OCI-LY7 (cell line): ENCODE results near the gene RIN2. TPM values are rescaled to one million over a fixed set of nuclear protein-coding genes. Genes with fewer than 3 reads are reported as not detected.

Source experiments
- BruUV-seq: library from RNA; stranded (reverse); fragments of 400-500 nt; replicated peaks from 2 replicates; lab custom pipeline; 2021; lab: Mats Ljungman, UMichigan
- CTCF ChIA-PET: fragments of 300-600 bp; sonication (Branson Sonifier 250); formaldehyde crosslinking; loops from one replicate; lab custom pipeline; 2022; ENCODE audit warnings: antibody characterized with exemption; ENCODE audit not compliant: unreplicated experiment; lab: Charles Lee
- POLR2A ChIA-PET: fragments of 300-600 bp; sonication (Branson Sonifier 250); formaldehyde crosslinking; loops from one replicate; lab custom pipeline; 2022; ENCODE audit warnings: antibody characterized with exemption; lab: Charles Lee
- DNase-seq: peaks from one replicate; pipeline ENCODE4 v3.0.0-alpha.2; 2015; ENCODE audit warnings: low spot score
- H2AFZ ChIP-seq: fragments of 200-600 bp; sonication (generic), shearing (Covaris generic); 2 replicates; pipeline ENCODE4 v1.6.1; 2014; ENCODE audit warnings: mild to moderate bottlenecking, antibody characterized with exemption, low read length, moderate library complexity
- H3K27ac ChIP-seq: fragments of 200-600 bp; sonication (generic); 2 replicates; pipeline ENCODE4 v1.5.1; 2014; ENCODE audit warnings: mixed run types, low read depth, mild to moderate bottlenecking, moderate library complexity, low read length, inconsistent platforms; ENCODE audit not compliant: poor library complexity, severe bottlenecking
- H3K36me3 ChIP-seq: fragments of 200-600 bp; sonication (generic); 2 replicates; pipeline ENCODE4 v1.6.1; 2014; ENCODE audit warnings: mild to moderate bottlenecking, antibody characterized with exemption, low read length, moderate library complexity, mixed read lengths; ENCODE audit not compliant: insufficient read depth
- H3K4me1 ChIP-seq: fragments of 200-600 bp; sonication (generic); 2 replicates; pipeline ENCODE4 v1.5.1; 2014; ENCODE audit warnings: mild to moderate bottlenecking, low read length; ENCODE audit not compliant: insufficient read depth, poor library complexity, severe bottlenecking
- H3K4me2 ChIP-seq: fragments of 200-600 bp; sonication (generic); 2 replicates; pipeline ENCODE4 v1.6.1; 2014; ENCODE audit warnings: mild to moderate bottlenecking, low read length
- H3K4me3 ChIP-seq: fragments of 200-600 bp; sonication (generic); 2 replicates; pipeline ENCODE4 v1.5.1; 2014; ENCODE audit warnings: mild to moderate bottlenecking, low read depth, low read length; ENCODE audit not compliant: poor library complexity, severe bottlenecking
- H3K79me2 ChIP-seq: fragments of 200-600 bp; sonication (generic); 2 replicates; pipeline ENCODE4 v1.6.1; 2016; ENCODE audit warnings: low read depth, mild to moderate bottlenecking, low read length, moderate library complexity, mixed read lengths; ENCODE audit not compliant: insufficient read depth
- H3K9me2 ChIP-seq: fragments of 200-600 bp; sonication (generic); 2 replicates; pipeline ENCODE4 v1.6.1; 2016; ENCODE audit warnings: mild to moderate bottlenecking, low read length, mixed read lengths; ENCODE audit not compliant: insufficient read depth
- H3K9me3 ChIP-seq: fragments of 200-600 bp; sonication (generic); 2 replicates; pipeline ENCODE4 v1.6.1; 2014; ENCODE audit warnings: mild to moderate bottlenecking, mixed run types, low read length, mixed read lengths
- H4K20me1 ChIP-seq: fragments of 200-600 bp; sonication (generic); 2 replicates; pipeline ENCODE4 v1.6.1; 2014; ENCODE audit warnings: mild to moderate bottlenecking, antibody characterized with exemption, low read length, moderate library complexity, mixed read lengths; ENCODE audit not compliant: insufficient read depth
- CTCF ChIP-seq: fragments of 200-600 bp; sonication (generic); conservative IDR thresholded peaks from 2 replicates; pipeline ENCODE4 v1.5.1; 2014; ENCODE audit warnings: mild to moderate bottlenecking, antibody characterized with exemption, low read length, moderate library complexity, mixed read lengths
- EZH2phosphoT487 ChIP-seq: fragments of 200-600 bp; sonication (generic); IDR thresholded peaks from 2 replicates; pipeline ENCODE4 v1.6.1; 2018; ENCODE audit warnings: low read depth, borderline replicate concordance, mild to moderate bottlenecking, mixed run types, antibody characterized with exemption, low read length, moderate library complexity, mixed read lengths
- intact Hi-C: fragments of 100-400 bp; cut with micrococcal nuclease; formaldehyde crosslinking; loops from one replicate; pipeline ENCODE4 v1.10.0; 2022; ENCODE audit not compliant: unreplicated experiment
- total RNA-seq, 2 experiments: library from RNA; depleted of rRNA in 1 of 2; stranded (reverse); fragments of >200 nt in 1 of 2; shearing (Covaris generic) in 1 of 2; gene quantifications; 2 replicates each; pipeline ENCODE4 v1.2.3, GENCODE V29; 2014 to 2022

The RIN2 gene
- total RNA-seq, 2 experiments from 2014 or later, result not detected

GRCh38 chr20:19769507-19769906 is 11.4 kb downstream of the RIN2 start:
- H3K36me3 ChIP-seq, result no peaks in the 10 kb centered on the region
- H3K4me2 ChIP-seq, result no peak overlapping the region
- no peaks in the 10 kb centered on the region for H3K9me2 ChIP-seq
- H3K9me3 ChIP-seq, result no peaks in the 10 kb centered on the region
- intact Hi-C loops, result no loop called here
- no peak overlapping the region for H2AFZ ChIP-seq
- TF ChIP-seq CTCF (no peak), EZH2phosphoT487 (no peak)
- no peak for DNase-seq
- no peak overlapping the region for H3K27ac ChIP-seq
- no peaks in the 10 kb centered on the region for H4K20me1 ChIP-seq
- POLR2A ChIA-PET, result interaction anchor here (0.6 to 1.6 kb wide), 3 partner anchors 10 to 247 kb away, joined by 3 to 5 read pairs (median 4); no protein-coding TSS in a partner anchor
- H3K79me2 ChIP-seq, result no peaks in the 10 kb centered on the region
- BruUV-seq, result no TSS peak
- CTCF ChIA-PET, result no interaction called here
- H3K4me3 ChIP-seq, result no peak overlapping the region
- H3K4me1 ChIP-seq, result no peaks in the 10 kb centered on the region

GRCh38 chr20:19770375-19770774 is 12.3 kb downstream of the RIN2 start:
- no peaks in the 10 kb centered on the region for H4K20me1 ChIP-seq
- intact Hi-C loops, result no loop called here
- no peak overlapping the region for H3K4me3 ChIP-seq
- no peaks in the 10 kb centered on the region for H3K36me3 ChIP-seq
- DNase-seq, result no peak
- H3K27ac ChIP-seq, result no peak overlapping the region
- no peak overlapping the region for H2AFZ ChIP-seq
- H3K9me3 ChIP-seq, result no peaks in the 10 kb centered on the region
- BruUV-seq, result no TSS peak
- ChIA-PET POLR2A (interaction anchor here (0.7 to 1.6 kb wide), 2 partner anchors 9 to 1942 kb away, joined by 4 to 5 read pairs; no protein-coding TSS in a partner anchor), CTCF (no interaction called here)
- H3K4me1 ChIP-seq, result no peaks in the 10 kb centered on the region
- TF ChIP-seq EZH2phosphoT487 (no peak), CTCF (no peak)
- no peaks in the 10 kb centered on the region for H3K9me2 ChIP-seq
- H3K79me2 ChIP-seq, result no peaks in the 10 kb centered on the region
- H3K4me2 ChIP-seq, result no peak overlapping the region

GRCh38 chr20:19771031-19771430 is 13.0 kb downstream of the RIN2 start:
- no peak overlapping the region for H3K4me3 ChIP-seq
- no peaks in the 10 kb centered on the region for H4K20me1 ChIP-seq
- H2AFZ ChIP-seq, result no peak overlapping the region
- H3K27ac ChIP-seq, result no peak overlapping the region
- no TSS peak for BruUV-seq
- no peak overlapping the region for H3K4me2 ChIP-seq
- no peak for DNase-seq
- H3K79me2 ChIP-seq, result no peaks in the 10 kb centered on the region
- no peaks in the 10 kb centered on the region for H3K9me2 ChIP-seq
- ChIA-PET POLR2A (interaction anchor here (1.6 kb wide), 1 partner anchor 8 kb away, joined by 5 read pairs; no protein-coding TSS in a partner anchor), CTCF (no interaction called here)
- no peaks in the 10 kb centered on the region for H3K36me3 ChIP-seq
- no peaks in the 10 kb centered on the region for H3K4me1 ChIP-seq
- no peak for TF ChIP-seq EZH2phosphoT487
- no peak for TF ChIP-seq CTCF
- intact Hi-C loops, result no loop called here
- H3K9me3 ChIP-seq, result no peaks in the 10 kb centered on the region
